ENCODE data around the gene MTR. TPM values are rescaled to one million over a fixed set of nuclear protein-coding genes. Genes with fewer than 3 reads are reported as not detected.

The MTR gene
- total RNA-seq, 1 donor from 2014 or later, result 37.8 TPM

- Mint-ChIP-seq H3K4me1 (ENCODE audit: unreplicated experiment) (peaks cover 7% of the 10 kb centered on the region), H3K36me3 (ENCODE audit: unreplicated experiment) (peaks cover 7% of the 10 kb centered on the region), H3K9me3 (ENCODE audit: unreplicated experiment) (no peaks in the 10 kb centered on the region), H3K27ac (ENCODE audit: unreplicated experiment) (no peak overlapping the region), H3K4me3 (ENCODE audit: unreplicated experiment) (no peak overlapping the region), H3K27me3 (ENCODE audit: unreplicated experiment) (no peaks in the 10 kb centered on the region)
- TF ChIP-seq, protein P1, sequence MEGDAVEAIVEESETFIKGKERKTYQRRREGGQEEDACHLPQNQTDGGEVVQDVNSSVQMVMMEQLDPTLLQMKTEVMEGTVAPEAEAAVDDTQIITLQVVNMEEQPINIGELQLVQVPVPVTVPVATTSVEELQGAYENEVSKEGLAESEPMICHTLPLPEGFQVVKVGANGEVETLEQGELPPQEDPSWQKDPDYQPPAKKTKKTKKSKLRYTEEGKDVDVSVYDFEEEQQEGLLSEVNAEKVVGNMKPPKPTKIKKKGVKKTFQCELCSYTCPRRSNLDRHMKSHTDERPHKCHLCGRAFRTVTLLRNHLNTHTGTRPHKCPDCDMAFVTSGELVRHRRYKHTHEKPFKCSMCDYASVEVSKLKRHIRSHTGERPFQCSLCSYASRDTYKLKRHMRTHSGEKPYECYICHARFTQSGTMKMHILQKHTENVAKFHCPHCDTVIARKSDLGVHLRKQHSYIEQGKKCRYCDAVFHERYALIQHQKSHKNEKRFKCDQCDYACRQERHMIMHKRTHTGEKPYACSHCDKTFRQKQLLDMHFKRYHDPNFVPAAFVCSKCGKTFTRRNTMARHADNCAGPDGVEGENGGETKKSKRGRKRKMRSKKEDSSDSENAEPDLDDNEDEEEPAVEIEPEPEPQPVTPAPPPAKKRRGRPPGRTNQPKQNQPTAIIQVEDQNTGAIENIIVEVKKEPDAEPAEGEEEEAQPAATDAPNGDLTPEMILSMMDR (IDR thresholded peaks at IDR 0.05), result no peak
- DNase-seq (ENCODE audit: extremely low spot score, unreplicated experiment), result no peak
Measured at GRCh38 chr1:236802264-236802663, 7.2 kb downstream of the MTR start.

DNA sequence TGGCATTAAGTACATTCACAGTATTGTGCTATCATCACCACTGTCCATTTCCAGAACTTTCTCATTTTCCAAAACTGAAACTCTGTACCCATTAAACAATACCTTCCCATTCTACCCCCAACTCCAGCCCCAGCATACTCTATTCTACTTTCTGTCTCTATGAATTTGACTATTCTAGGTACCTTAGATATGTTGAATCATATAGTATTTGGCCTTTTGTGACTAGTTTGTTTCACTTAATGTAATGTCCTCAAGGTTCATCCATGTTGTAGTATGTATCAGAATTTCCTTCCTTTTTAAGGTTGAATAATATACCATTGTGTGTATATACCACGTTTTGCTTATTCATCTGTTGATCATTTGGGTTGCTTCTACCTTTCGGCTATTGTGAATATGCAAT lies 11.5 kb downstream of the MTR start:
- Mint-ChIP-seq H3K27ac (ENCODE audit: unreplicated experiment) (no peak overlapping the region), H3K4me1 (ENCODE audit: unreplicated experiment) (no peaks in the 10 kb centered on the region), H3K27me3 (ENCODE audit: unreplicated experiment) (no peaks in the 10 kb centered on the region), H3K4me3 (ENCODE audit: unreplicated experiment) (no peak overlapping the region), H3K9me3 (ENCODE audit: unreplicated experiment) (no peaks in the 10 kb centered on the region), H3K36me3 (ENCODE audit: unreplicated experiment) (peaks cover 23% of the 10 kb centered on the region)
- no peak for DNase-seq (ENCODE audit: extremely low spot score, unreplicated experiment)
- TF ChIP-seq, protein P1 (IDR thresholded peaks at IDR 0.05), result no peak

DNA sequence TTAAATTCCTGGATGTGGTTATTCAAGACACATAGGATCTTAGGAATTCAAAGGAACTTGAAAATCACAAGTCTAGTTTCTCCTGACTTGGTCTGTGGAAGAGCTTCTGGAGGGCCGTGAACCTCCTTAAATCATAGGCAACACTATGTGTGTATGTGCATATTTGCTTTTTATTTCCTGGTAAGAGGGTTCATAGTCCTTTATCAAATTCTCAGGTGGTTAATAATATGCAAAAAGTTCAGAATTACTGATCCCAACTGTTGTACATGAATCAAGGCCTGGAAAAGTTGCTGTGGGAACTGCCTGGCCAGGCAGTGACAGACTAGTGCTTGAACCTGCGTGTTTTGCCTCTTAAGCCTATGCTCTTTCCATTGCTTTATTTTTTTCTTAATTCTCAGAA lies 12.9 kb downstream of the MTR start:
- H3K36me3 Mint-ChIP-seq (ENCODE audit: unreplicated experiment), result peaks cover 30% of the 10 kb centered on the region
- no peak for DNase-seq (ENCODE audit: extremely low spot score, unreplicated experiment)
- TF ChIP-seq, protein P1 (IDR thresholded peaks at IDR 0.05), result no peak
- no peaks in the 10 kb centered on the region for H3K4me1 Mint-ChIP-seq (ENCODE audit: unreplicated experiment)
- H3K27me3 Mint-ChIP-seq (ENCODE audit: unreplicated experiment), result no peaks in the 10 kb centered on the region
- H3K9me3 Mint-ChIP-seq (ENCODE audit: unreplicated experiment), result no peaks in the 10 kb centered on the region
- H3K27ac Mint-ChIP-seq (ENCODE audit: unreplicated experiment), result no peak overlapping the region
- no peak overlapping the region for H3K4me3 Mint-ChIP-seq (ENCODE audit: unreplicated experiment)

GRCh38 chr1:236808564-236809130 lies 13.6 kb downstream of the MTR start:
- TF ChIP-seq, protein P1 (IDR thresholded peaks at IDR 0.05), result no peak
- no peak overlapping the region for H3K4me3 Mint-ChIP-seq (ENCODE audit: unreplicated experiment)
- H3K4me1 Mint-ChIP-seq (ENCODE audit: unreplicated experiment), result no peaks in the 10 kb centered on the region
- no peaks in the 10 kb centered on the region for H3K27me3 Mint-ChIP-seq (ENCODE audit: unreplicated experiment)
- no peak overlapping the region for H3K27ac Mint-ChIP-seq (ENCODE audit: unreplicated experiment)
- H3K36me3 Mint-ChIP-seq (ENCODE audit: unreplicated experiment), result peaks cover 33% of the 10 kb centered on the region
- no peaks in the 10 kb centered on the region for H3K9me3 Mint-ChIP-seq (ENCODE audit: unreplicated experiment)
- DNase-seq (ENCODE audit: extremely low spot score, unreplicated experiment), result no peak

GRCh38 chr1:236809148-236809547 lies 14.1 kb downstream of the MTR start:
- TF ChIP-seq, protein P1 (IDR thresholded peaks at IDR 0.05), result no peak
- Mint-ChIP-seq H3K27ac (ENCODE audit: unreplicated experiment) (no peak overlapping the region), H3K36me3 (ENCODE audit: unreplicated experiment) (peaks cover 37% of the 10 kb centered on the region), H3K4me3 (ENCODE audit: unreplicated experiment) (no peak overlapping the region), H3K27me3 (ENCODE audit: unreplicated experiment) (no peaks in the 10 kb centered on the region), H3K9me3 (ENCODE audit: unreplicated experiment) (no peaks in the 10 kb centered on the region), H3K4me1 (ENCODE audit: unreplicated experiment) (no peaks in the 10 kb centered on the region)
- DNase-seq (ENCODE audit: extremely low spot score, unreplicated experiment), result no peak

Data from osteocyte (in vitro differentiated cells).